HG02798 (cell line): Measurements from ENCODE around the gene WNT3A.
A peak's percentile ranks its signal among the peaks of the same experiment; 100 is the strongest.
"Not testable (repeated sequence)": the region's sequence is repeated elsewhere in the genome, so short reads cannot be mapped to it uniquely, and the experiment has no call there.

Experiments used
- ATAC-seq: cut with Tn5 transposase; IDR thresholded peaks from one replicate; pipeline ENCODE4 v1.9.1; 2021; ENCODE audit warnings: mild to moderate bottlenecking; ENCODE audit not compliant: unreplicated experiment, poor library complexity

Gene WNT3A

GRCh38 chr1:228009828-228010775 lies 3.3 kb downstream of the WNT3A start:
- peak; percentile 42 for ATAC-seq

DNA sequence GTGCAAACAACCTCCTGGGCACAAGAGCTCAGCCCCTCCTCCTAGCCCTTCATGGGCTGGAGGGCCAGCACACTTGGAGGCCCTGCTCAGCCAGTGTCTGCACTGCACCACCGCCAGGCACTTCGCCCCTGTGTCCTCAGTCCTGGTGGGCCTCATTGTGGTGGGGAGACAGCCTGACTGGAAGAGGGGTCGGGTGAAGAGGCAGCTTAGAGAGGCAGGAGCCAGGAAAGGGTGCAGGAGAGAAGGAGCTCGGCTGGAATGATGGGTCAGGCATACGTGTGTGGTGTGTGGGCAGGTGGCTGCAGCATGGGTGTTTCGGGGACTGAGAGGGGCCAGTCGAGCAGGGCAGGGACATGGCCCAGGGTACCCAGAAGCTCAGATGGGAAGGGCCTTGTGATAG lies 4.1 kb downstream of the WNT3A start:
- no peak for ATAC-seq

DNA sequence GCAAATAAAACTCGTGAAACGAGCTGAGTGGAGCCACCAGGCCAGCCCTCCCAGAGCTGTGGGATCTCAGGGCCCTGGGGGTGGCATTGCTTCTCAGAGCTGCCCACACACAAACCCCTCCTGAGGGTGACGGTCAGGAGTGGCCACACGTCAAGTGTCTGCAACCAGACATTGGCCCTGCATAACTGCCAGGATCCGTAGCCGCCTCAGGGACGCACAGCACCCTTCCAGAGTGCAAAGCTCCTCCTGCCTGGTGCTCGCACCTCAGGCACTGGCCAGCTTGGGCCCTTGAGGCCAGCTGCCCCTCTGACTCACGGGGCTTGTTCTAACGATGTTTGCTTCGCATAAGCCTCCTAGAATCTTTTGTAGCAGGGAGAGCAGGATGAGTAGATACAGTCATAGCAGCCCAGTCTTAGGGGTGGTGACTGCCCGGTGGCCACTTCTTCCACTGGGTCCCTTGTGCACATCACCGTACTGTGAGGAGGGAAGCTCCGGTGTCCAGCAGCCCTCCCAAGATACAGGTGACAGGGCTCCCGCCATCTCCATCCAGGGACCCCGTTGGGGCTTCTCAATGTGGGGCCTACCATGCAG lies 5.0 kb downstream of the WNT3A start:
- ATAC-seq = no peak

GRCh38 chr1:228012555-228012954 lies 5.8 kb downstream of the WNT3A start:
- ATAC-seq = no peak

DNA sequence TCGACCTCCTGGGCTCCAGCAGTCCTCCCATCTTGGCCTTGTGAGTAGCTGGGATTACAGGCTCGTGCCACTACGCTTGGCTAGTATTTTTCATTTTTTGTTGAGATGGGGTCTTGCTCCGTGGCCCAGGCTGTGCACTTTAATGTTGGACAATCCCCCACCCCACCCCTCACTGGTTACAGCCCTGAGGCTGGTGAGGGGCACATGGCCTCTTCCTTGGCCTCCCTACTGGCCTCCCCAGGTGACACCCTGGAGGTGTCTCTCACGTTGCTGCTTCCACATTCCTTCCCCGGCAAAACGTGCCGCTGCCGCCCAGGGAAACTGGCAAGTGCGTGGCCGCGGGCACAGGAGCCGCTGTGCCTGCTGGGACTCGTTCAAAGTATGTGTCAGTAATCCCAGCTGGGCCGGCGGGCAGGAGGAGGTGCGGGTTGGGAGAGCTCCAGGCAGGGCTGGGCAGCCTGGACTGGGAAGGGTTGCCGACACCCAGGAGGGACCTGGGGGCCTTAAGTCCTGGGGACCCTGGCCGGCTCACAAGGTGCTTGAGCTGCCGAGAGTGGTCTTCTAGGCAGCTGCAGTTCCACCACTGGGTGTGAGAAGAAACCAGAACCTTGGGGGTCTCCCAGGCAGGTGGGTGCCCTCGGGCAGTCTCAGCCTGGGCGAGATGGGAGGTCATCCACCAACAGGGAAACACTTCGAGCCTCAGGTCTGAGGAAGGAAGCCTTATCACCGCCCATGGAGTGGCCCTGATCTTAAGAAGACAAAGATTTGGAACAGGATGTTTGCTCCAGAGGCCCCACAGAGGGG lies 6.5 kb downstream of the WNT3A start:
- no peak for ATAC-seq

DNA sequence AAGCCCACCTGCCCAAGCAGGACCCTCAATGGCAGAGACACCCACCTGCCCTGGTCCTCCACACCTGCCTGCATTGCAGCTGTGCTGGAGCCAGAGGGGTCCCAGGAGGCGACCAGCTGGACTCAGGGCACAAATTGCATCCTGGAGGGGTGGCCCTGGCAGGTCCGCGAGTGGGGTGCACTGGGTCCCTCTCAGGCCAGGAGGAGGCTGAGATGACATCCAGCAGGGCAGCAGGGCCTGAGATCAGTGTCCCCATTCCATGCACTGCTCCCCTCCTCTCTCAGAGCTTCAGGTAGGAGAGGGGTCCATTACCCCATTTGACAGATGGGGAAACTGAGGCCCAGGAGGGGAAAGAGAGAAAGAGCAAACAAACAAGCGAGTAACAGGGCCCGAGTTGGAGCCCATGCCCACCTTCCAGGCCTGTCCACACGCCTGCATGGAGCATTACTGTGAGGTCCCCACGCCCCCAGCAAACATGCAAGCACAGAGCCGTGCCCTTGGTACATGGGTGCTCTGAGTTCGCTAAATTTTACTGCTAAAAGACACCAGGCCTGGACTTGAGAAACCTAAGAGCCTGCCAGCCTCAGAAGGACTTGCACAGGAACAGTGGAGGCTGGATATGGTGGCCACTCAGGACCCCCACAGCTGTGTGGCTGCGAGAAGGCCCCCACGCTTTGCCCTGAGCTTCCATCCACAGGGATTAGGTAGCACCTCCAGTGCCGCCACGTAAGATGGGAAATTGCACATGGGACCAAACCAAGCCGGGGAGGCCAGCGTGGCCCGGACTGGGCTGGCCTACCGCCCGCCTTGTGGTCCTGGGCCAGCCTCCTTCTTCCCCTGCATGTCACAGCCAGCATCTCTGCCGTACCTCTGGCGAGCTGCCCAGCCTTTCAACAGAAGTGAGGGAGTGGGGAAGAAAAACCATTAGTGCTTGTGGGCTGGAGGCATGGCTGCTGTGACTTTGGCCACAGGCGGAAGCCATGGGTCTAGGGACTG lies 7.4 kb downstream of the WNT3A start:
- no peak for ATAC-seq

DNA sequence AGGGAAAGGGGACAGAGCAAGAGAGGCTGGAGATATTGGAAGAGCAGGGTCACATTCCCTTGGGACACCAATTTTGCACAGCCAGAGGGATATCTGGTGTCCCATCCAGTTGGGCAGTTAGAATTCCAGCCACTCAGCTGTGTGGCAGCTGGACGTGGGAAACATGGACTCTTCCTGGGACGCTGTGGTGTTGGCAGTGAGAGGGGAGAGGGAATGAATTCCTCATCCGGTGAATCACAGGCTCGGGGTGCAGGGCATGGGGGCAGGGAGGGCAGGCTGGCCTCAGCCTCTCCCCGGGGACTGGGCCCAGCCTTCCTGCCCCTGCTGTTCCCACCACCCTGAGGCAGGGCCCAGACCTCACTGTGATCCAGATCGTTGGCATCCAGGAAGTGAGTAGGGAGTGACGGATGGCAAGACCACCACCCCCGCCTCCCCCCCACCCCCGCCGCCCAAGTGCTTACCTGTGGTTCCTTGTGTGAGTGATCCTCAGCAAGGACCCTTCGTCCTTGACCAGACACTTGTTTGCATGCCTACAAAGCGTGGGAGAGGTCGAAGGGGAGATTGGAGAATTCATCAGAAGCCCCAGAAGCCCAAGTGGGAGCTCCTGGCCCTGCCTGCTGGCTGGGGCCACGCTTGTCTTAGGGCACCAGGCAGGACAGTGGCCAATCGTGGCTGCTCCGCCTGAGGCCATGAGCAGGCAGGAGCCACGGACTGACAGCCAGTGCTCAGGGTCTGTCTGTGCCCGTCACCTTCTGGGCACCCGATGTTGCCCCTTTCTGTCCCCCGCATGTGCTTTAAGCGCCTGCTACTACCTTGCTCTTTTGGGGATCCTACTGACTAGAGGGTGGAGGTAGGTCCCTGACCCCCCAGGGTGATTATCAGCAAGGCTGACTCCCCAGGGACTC lies 8.7 kb downstream of the WNT3A start:
- no peak for ATAC-seq

- no peak for ATAC-seq
These were observed 9.3 kb downstream of the WNT3A start for GRCh38 chr1:228016181-228016510.

DNA sequence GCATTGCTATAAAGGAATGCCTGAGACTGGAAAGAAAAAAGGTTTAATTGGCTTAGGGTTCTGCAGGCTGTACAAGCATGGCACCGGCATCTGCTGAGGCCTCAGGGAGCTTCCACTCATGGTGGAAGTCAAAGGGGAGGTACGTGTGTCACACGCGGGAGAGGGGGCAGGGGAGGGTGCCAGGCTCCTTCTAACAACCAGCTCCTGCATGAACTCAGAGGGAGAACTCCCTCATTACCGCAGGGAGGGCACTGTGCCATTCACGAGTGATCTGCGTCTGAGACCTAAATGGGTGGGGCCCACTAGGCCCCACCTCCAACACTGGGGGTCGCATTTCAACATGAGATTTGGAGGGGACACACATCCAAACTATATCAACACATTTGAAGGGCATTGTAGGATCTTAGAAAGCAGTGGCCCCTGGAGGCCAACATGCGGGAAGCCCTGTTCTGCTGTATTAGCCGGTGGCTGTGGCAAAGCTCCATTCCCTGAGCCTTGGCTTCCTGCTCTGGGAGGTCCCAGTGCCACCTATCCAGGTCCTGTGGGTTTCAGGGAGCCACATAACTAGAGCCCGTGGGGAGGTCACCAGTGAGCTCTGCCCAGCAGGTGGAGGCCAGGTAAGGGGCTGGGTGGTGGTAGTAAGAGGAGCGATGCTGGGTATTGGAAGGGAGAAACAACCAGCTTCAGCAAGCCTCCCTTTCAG lies 10.0 kb downstream of the WNT3A start:
- ATAC-seq = no peak

DNA sequence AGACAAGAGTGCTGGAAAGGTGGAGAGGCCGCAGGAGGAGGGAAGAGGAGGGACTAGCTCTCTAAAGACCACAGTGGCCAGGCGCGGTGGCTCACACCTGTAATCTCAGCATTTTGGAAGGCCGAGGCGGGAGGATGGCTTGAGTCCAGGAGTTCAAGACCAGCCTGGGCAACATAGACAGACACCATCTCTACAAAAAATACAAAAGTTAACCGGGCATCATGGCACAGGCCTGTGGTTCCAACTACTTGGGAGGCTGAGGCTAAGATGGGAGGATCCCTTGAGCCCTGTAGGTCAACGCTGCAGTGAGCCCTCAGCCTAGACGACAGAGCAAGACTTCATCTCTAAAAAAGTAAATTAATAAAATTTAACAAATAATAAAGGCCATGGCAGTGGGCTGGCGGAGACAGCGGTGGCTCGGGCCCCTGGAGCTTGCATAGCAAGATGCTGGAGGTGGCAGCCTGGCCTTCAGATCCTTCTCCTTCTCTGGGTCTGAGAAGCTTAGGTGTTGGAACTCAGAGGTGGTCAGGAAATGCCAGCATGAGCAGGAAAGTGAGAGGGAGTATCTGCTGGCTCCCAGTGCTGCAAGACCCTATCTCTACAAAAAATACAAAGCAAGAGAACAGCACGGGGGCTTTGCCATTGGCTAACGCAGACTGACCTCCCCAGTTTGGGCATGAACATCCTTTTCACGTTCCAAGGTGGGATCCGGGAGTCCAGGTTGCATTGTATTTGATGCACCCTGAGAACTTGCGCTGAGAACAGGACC lies 10.7 kb downstream of the WNT3A start:
- ATAC-seq = no peak

DNA sequence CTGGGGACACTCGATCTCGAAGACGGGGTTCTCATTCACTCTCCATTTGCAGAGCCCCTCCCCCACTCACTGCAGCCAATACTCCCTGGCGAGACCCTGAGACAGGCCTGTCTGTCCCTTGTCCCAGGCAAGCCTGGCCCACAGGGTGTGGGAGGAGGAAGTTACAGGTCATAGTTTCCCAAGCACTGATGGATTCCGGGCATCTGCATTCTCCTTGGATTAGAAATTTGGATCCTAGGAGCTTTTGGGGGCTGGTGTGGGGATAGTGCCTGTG lies 11.3 kb downstream of the WNT3A start:
- ATAC-seq = no peak

GRCh38 chr1:228018961-228019721 lies 12.3 kb downstream of the WNT3A start:
- ATAC-seq = no peak

- ATAC-seq = not testable (repeated sequence)
These were observed 12.9 kb downstream of the WNT3A start for GRCh38 chr1:228019722-228020083.

GRCh38 chr1:228020686-228021354 lies 14.0 kb downstream of the WNT3A start:
- no peak for ATAC-seq

- ATAC-seq = no peak
These were observed 14.7 kb downstream of the WNT3A start for GRCh38 chr1:228021355-228022030.
